HG02763 (cell line): Measurements from ENCODE around the gene C22orf39.

Experiments used
- ATAC-seq: cut with Tn5 transposase; IDR thresholded peaks from one replicate; pipeline ENCODE4 v1.9.1; 2021; ENCODE audit warnings: mild to moderate bottlenecking, moderate library complexity; ENCODE audit not compliant: unreplicated experiment

Gene C22orf39

GRCh38 chr22:19477321-19478044 lies 30.0 kb upstream of the C22orf39 start:
- no peak for ATAC-seq

GRCh38 chr22:19476023-19476422 lies 28.5 kb upstream of the C22orf39 start:
- ATAC-seq: no peak

GRCh38 chr22:19473578-19473977 lies 26.1 kb upstream of the C22orf39 start:
- no peak for ATAC-seq

- no peak for ATAC-seq
Observed at GRCh38 chr22:19472233-19472632, 24.7 kb upstream of the C22orf39 start.

GRCh38 chr22:19471572-19471971 lies 24.1 kb upstream of the C22orf39 start:
- no peak for ATAC-seq

GRCh38 chr22:19470010-19470409 lies 22.5 kb upstream of the C22orf39 start:
- ATAC-seq: no peak

GRCh38 chr22:19469421-19469820 lies 21.9 kb upstream of the C22orf39 start:
- no peak for ATAC-seq

- no peak for ATAC-seq
Observed at GRCh38 chr22:19467912-19468311, 20.4 kb upstream of the C22orf39 start.

- ATAC-seq: no peak
Observed at GRCh38 chr22:19466848-19467752, 19.6 kb upstream of the C22orf39 start.

GRCh38 chr22:19466126-19466716 lies 18.7 kb upstream of the C22orf39 start:
- ATAC-seq: no peak

- ATAC-seq: no peak
Observed at GRCh38 chr22:19464975-19465374, 17.5 kb upstream of the C22orf39 start.

GRCh38 chr22:19464546-19464945 lies 17.0 kb upstream of the C22orf39 start:
- ATAC-seq: no peak

- no peak for ATAC-seq
Observed at GRCh38 chr22:19463491-19464469, 16.3 kb upstream of the C22orf39 start.

- no peak for ATAC-seq
Observed at GRCh38 chr22:19463008-19463407, 15.5 kb upstream of the C22orf39 start.

GRCh38 chr22:19461506-19461905 lies 14.0 kb upstream of the C22orf39 start:
- no peak for ATAC-seq

- no peak for ATAC-seq
Observed at GRCh38 chr22:19460036-19460435, 12.5 kb upstream of the C22orf39 start.

GRCh38 chr22:19457828-19458428 lies 10.4 kb upstream of the C22orf39 start:
- no peak for ATAC-seq

- ATAC-seq: no peak
Observed at GRCh38 chr22:19456541-19456940, 9.0 kb upstream of the C22orf39 start.

- no peak for ATAC-seq
Observed at GRCh38 chr22:19455585-19456370, 8.3 kb upstream of the C22orf39 start.
